CD4-positive, alpha-beta T cell treated with Interleukin-15 for 4 hours (primary cell): ENCODE results near the gene ITGAV.
"Not testable (repeated sequence)": the region's sequence is repeated elsewhere in the genome, so short reads cannot be mapped to it uniquely, and the experiment has no call there.

Experiments used
- DNase-seq: peaks from one replicate; pipeline ENCODE4 v3.0.0-alpha.2; 2020; ENCODE audit warnings: low spot score

Gene ITGAV

DNA sequence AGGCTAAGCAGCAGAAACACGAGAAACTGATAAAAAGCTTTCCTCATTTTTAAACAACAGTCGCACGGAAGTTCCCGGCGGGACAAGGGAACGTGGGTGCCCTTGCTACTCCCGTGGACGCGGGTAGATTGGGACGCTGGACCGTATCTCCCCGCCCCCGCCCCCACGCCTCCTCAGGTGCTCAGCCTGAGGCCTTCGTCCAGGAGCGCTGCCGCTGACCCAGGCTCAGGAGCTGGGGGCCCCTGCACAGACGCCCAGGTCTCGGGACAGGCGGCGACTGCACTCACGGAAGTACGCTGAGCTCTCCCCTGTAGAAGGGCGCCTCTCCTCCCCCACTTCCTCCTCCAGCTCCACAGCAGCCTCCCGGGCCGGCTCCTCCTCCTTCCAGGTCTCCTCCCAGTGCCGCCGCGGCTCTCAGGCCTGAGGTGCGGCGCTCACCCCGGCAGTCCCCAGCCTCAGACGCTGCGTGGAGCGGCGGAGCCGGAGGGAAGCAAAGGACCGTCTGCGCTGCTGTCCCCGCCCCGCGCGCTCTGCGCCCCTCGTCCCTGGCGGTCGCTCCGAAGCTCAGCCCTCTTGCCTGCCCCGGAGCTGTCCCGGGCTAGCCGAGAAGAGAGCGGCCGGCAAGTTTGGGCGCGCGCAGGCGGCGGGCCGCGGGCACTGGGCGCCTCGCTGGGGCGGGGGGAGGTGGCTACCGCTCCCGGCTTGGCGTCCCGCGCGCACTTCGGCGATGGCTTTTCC, at the start of gene ITGAV:
TSS of gene ITGAV (plus strand) at position 445 of the 738 bp plus-strand sequence. CDS start at position 728, 283 bp downstream.
- peak; percentile 80 for DNase-seq

DNA sequence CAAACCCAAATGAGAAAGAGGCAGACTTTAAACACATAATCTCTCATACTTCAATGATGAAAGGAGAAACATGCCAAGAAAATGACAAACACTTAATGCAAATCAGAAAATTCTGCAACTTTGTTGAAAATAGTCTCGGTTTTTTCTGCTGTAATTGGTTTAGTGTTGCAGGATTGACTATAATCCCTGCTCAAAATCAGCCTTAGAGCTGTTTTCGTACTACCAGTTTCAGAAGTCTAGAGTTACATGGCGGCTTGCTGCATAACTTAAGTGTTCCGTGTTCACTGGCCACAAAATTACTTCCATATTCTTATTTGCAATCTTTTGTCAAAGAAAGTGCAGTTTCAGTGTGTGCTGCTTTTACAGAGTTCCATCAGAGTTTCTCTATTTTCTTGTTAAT, 48.9 kb upstream of the ITGAV start:
- DNase-seq = no peak

DNA sequence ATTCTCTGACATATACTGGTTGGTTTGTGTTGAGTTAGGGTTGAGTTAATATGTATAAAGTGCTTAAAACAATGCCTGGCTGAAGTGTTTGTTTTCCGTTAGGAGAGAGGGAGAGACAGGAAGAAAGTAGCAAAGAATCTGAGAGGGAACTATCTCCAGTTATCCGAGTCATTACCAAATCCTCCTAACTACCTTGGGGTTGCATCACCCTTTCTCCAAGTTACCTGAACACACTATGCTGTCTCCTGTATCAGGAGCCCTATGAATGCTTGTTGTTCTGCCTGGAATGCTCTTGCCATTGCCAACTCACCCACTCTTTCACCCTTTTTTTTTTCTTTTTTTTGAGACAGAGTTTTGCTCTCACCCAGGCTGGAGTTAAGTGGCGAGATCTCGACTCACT, 47.9 kb upstream of the ITGAV start:
- no peak for DNase-seq

DNA sequence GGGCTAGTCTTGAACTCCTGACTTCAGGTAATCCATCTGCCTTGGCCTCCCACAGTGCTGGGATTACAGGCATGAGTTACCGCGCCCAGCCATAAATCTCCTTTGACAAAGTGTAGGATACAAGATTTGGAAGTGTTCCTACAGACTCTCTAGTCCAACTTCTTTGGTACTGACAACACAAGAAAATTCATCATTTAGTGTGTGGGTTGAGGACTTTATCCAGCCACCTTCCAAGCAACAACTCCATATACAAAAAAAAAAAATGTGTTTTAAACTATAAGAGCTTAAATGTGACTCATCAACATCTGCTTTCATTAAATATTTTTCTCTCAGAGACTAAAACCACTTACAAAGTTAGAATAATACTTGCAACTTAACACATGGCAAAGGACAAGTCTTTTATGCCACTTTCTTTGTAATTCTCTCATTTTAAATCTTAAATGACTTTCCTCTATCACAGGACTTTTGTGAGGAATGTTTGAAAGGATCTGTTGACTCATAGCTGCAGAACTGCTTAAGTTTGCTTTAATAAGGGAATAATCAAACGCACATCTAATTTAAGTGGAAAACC, 46.2 kb upstream of the ITGAV start:
- no peak for DNase-seq

DNA sequence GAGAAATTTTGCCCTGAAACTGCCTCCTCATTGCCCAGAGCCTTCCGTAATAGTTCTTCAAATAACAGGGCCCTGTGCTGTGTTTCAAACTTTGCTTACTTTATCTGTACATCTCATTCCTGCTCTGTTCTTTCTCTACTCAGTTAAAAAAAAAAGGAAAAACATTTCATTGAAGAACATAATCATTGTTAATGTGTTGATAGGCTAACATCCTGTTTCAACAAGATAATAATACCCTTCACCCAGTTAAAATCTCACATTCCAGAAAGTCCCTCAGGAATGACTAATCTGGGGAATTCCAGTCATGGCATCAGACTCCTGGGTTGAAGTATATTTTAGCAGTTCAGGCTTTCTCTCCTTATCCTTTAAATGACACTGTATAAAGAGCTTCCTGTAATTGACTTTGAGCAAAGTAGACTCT, 45.6 kb upstream of the ITGAV start:
- no peak for DNase-seq

DNA sequence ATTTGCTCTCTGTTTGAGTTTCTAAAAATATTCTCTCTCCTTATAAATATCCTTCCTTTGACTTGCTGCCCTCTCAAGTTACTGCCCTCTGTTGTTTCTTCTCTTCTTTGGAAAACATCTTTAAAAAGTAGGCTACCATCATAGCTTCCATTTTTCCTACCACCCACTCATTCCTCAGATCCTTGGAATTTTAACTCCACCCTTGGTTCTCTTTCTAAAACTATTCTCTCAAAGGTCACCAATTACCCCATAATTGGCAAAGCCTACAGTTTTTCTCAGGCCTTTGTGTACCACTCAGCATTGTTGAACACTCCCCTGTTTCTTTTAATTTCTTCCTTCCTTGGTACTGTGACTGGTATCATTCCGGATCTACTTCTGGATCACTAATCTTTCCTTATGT, 43.0 kb upstream of the ITGAV start:
- no peak for DNase-seq

DNA sequence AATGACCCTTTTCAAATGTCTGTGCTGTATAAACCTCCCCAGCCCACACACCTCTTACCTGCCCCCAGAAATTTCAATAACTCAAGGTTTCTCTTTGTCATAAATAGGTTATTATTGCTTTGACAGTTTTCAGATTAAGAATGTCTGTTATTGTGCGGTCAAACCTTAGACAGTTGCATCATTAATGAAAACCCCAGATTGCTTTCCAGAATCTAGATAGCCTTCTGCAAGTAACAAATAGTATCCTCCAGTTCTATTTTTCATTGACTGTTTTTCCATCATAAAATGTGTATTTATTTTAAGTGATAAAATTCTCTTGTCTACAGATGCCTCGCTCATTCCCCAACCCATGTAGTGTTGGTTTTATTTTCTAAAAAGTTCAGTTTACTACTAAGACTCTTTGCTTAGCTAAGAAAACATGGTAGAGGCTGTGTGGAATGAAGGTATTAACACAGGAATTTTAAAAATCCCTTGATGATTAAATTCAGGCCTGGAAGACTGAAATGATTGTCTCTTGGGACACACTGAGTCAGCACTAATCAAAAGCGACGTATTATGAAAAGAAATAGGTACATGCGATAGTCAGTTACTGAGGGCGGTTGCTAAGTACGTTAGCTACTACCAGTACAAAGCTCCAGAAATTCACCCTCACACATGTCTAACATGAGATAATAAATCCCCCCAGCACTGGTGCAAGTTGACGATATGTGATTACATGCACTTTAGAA, 38.4 kb upstream of the ITGAV start:
- no peak for DNase-seq

DNA sequence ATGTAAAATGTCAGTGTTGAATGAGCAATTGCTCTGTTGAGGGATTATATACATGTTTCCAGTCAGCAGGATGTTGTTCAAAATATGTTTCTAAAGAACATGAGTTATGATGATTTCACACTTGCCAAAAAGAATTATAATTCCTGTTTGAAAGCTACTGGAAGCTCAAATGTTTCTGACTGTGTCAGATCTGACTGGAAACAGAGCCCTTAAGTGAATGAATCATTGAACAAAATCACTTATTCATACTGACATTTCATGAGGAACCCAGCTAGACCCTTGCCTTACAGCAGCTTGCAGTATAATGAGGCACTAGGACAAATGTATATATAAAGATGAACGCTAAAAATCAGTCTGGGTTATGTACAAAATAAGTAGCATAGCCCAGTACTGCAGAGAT, 35.4 kb upstream of the ITGAV start:
- no peak for DNase-seq

DNA sequence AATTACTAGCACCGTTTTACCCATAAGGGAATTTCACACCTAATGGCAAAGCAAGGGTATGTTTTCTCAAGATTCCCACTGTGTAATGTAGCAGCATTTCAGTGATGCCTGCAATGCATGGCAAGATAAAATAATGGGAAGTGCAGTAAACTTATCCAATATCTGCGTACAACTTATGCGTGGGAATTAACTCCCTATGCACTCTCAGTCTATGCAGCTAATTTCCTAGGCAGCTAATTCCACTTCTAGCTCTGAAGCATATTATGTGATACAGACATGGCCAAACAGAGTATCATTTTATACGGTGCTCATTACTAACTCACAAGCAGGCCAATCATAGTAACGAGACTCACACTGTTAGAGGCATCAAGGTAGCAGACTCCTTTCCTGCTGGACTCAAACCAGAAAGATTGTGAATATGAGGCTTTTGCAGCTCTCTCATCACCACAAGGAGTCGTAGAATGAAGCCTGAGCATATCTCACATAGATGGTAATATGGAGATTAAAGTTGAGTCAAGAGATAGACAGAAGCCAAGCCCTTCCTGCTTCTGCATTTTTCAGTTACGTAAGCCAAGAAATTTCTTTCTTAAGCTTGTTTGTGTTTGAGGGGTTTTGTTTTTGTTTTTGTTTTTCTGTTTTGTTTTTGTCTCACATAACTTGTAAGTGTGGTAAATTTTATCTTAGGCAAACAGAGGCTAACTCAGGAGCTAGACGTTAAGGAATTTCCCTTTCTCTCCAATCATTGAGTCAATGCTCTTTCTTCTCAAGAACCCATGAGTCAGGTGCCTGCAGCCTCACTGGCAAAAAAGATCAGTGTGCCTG, 34.8 kb upstream of the ITGAV start:
- no peak for DNase-seq

DNA sequence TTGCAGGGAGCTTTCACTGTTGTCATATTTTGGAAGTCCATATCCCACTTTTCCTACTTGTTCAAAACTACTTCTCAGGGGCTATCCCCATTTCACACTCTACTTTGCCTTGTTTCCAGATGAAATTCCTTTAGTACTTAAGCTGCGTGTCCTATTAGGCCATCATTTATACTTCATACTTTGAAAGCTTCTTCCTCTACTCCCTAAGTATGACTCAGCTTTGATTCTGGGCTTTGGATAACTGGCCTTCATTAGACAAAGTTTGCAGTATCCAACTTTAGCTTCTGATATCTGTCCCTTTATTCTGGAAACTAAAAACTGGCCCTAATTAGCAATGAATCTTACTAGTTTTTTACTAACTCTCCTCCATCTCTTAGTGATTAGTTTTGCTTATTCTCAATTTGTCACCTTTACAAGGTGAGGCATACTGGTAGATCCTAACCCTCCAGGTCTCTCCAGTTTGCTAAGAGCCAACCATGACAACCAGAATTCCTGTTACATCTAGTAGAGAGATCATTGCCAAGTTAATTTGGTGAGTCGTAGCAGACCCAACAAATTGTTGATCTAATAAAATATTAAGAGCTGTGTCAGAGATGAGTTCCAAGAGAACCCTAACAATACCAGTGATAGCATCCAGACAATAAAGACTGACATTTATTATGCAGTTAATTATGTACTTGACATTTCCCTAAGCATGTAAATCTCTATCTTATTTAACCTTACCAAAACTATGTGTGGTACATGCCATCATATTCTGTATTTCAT, 31.2 kb upstream of the ITGAV start:
- no peak for DNase-seq

DNA sequence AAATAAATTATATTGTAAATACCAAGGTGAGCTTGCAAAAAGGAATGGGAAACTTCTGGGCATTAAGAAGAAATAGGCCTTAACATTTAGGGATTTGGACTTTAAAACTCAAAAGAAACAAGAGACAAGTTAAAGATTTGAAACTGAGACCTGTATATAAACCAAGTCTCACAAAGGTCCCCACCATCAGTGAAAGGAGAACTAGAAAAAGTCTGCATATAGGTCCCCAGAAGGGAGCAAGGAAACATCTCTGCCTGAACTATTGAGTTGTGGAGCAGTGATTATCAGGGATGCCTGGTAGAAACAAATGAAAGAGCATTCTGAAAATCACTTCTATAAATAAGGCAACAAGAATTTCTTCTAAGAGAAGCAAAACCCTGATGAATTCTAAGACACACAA, 30.5 kb upstream of the ITGAV start:
- DNase-seq = no peak

DNA sequence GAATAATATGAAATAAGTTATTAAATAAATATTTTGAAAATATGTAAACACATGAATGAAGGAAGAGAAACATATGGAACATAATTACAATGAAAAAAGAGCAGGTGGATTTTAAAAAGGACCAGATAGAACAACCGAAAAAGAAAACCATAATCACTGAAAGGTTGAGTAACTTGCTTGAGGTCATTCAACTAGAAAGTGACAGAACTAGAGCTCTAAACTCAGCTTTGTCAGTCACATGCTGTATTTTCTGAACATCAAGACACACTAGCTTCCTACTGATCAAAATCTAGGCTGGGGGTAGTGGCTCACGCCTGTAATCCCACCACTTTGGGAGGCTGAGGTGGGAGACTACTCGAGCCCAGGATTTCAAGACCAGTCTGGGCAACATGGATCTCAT, 30.0 kb upstream of the ITGAV start:
- no peak for DNase-seq

DNA sequence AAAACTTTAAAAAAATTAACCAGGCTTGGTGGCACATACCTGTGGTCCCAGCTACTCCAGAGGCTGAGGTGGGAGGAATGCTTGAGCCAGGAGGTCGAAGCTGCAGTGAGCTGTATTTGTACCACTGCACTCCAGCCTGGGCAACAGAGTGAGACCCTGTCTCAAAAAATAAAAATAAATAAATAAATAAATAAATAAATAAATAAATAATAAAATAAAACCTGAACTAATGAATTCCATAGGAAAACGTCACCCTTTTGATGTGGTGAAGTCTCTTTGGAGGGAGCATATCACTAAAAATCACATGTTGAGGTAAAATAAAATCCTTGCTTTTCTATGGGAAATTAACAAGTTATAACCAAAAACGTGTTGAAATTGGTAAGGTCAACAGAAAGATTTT, 29.6 kb upstream of the ITGAV start:
- no peak for DNase-seq

DNA sequence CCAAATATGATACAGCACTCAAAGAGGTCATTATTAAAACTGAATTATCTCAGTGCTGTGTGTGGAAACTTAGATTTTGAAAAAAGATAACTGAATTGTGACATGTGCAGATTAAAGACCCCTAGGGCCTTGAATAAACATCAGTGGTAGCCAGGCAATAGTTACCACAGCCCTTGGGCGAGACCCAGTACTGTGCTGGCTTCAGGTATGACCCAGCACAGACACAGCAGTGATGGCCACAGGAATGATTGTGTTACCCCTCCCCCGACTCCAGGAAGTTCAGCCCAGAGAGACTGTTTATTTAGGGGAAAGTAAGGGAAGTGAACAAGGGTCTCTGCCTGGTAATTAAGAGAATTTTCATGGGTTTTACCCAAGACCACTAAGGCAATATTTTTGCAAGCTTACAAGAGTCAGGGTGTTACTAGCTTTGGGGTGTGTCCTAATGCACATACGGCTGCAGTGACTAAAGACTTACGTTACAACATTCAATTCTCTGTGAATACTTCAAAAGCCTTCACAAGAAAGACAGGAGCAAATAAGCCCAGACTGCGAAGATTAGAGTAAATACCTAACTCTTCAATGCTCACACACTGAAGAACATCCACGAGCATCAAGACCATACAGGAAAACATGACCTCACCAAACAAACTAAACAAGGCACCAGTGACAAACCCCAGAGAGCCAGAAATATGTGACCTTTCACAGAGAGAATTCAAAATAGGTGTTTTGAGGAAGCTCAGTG, 28.2 kb upstream of the ITGAV start:
- DNase-seq = no peak

DNA sequence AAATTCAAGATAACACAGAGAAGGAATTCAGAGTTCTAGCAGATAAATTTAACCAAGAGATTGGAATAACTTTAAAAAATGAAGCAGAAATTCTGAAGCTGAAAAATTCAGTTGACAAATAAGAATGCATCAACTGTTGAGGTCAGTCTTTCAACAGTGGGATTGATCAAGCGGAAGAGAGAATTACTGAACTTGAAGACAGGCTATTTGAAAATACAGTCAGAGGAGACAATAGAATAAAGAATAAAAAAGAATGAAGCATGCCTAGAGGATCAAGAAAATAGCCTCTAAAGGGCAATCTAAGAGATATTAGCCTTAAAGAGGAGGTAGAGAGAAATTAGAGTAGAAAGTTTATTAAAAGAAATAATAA, 27.7 kb upstream of the ITGAV start:
- DNase-seq = no peak

DNA sequence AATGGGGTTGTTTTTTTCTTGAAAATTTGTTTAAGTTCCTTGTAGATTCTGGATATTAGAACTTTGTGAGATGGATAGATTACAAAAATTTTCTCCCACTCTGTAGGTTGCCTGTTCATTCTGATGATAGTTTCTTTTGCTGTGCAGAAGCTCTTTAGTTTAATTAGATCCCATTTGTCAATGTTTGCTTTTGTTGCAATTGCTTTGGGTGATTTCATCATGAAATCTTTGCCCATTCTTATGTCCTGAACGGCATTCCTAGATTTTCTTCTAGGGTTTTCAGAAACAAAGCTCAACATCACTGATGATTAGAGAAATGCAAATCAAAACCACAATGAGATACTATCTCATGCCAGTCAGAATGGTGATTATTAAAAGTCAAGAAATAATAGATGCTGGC, 21.3 kb upstream of the ITGAV start:
- not testable (repeated sequence) for DNase-seq

DNA sequence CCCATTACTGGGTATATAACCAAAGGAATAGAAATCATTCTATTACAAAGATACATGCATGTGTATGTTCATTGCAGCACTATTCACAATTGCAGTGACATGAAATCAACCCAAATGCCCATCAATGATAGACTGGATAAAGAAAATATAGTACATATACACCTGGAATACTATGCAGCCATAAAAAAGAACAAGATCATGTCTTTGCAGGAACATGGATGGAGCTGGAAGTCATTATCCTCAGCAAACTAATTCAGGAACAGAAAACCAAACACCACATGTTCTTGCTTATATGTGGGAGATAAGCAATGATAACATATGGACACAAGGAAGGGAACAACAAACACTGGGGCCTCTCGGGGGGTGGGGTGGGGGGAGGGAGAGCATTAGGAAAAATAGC, 20.7 kb upstream of the ITGAV start:
- DNase-seq = not testable (repeated sequence)

DNA sequence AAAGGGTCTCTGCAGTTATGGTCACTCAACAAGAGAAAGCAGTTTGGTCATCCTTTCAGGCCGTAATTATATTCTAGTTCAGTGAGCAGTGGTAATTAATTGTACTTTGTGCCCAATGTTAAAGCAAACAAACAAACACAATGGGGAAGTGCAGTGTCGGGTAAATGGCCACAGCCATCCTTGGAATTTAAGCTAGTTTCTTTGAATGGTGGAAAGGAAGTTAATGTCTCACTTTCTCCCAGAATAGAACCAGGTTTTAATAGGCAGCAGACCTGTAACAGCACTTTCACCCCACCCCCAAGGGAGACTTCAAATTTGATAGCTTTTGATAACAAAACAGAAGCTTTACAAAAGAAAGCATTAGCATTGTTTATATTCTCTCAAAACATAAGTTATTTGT, 20.0 kb upstream of the ITGAV start:
- DNase-seq = no peak

DNA sequence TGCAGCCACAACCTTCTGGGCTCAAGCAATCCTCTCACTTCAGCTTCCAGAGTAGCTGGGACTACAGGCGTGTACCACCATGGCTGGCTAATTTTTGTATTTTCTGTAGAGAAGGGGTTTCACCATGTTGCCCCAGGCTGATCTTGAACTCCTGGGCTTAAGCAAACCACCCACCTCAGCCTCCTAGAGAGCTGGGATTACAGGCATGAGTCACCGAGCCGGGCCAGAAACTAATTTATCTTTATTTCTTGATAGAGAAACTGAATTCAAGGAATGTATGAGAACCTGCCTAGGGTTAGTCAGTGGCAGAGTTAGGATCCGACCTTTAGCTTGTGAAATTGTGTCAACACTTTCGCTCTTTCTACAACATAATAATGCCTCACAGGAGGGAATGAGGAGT, 19.3 kb upstream of the ITGAV start:
- DNase-seq = no peak

DNA sequence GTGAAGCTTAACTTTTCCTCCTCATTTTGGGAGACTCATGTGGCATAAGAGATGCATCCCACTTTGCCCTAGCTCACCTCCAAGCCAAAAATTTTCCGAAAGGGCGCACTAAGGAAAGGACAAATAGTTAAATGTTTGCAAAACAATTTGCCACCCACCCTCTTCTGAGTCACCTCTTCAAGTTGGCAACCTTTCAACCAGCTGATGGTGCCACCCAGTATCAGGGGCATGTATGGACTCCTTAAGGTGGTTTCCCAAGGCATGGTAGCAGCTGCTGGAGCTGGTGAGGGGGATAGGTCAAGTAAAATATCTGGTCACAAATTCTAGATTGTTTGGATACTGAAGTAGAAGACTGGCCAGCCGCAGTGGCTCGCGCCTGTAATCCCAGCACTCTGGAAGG, 17.2 kb upstream of the ITGAV start:
- DNase-seq = no peak

DNA sequence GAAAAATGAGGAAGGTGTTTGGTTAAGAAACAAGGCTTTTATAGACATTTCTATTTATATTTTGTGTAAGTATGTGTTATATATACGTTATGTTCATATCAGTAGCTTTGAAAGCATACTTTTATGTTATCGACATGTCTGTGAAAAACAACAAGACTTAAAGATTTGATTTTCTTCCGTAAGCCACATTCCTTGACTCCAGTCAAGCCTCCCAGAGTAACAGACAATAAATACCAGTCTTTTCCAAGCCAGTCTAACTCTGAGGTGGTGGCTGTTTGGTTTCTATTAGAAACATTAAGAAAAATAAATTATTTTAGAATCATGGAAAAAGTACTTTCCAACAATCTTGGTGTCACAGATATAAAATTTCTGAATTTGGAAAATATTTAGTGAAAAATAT, 16.3 kb upstream of the ITGAV start:
- DNase-seq = no peak
